HEK293 (cell line): ENCODE measurements around the gene MRGPRG.

Experiments used
- CTCF ChIA-PET: fragments of 350-600 bp; formaldehyde crosslinking; extraction: SDS; loops from one replicate; lab custom pipeline; 2021; ENCODE audit warnings: antibody characterized with exemption; lab: Yijun Ruan, JAX
- POLR2A ChIA-PET: fragments of 300-600 bp; formaldehyde crosslinking; extraction: SDS; loops from one replicate; lab custom pipeline; 2020; ENCODE audit warnings: antibody characterized with exemption, inconsistent platforms; lab: Yijun Ruan, JAX
- H3K27ac ChIP-seq: fragments of 200-500 bp; sonication (Bioruptor generic); 2 replicates; pipeline ENCODE4 v1.5.1; 2014; ENCODE audit warnings: low read depth, low read length, control low read depth, inconsistent platforms; ENCODE audit errors: extremely low read depth
- H3K36me3 ChIP-seq, 2 experiments: fragments of 200-500 bp in 1 of 2; sonication (Bioruptor generic) in 1 of 2; 1 replicate in 1 of 2; 2 replicates in 1 of 2; pipeline ENCODE4 v1.5.1; 2014 to 2017; ENCODE audit warnings: inconsistent platforms in 2 of 2, low read length in 2 of 2; ENCODE audit not compliant: control insufficient read depth in 2 of 2, insufficient read depth in 1 of 2
- H3K4me1 ChIP-seq: fragments of 200-500 bp; sonication (Bioruptor generic); 2 replicates; pipeline ENCODE4 v1.5.1; 2014; ENCODE audit warnings: mild to moderate bottlenecking, low read length, inconsistent platforms; ENCODE audit not compliant: control insufficient read depth, insufficient read depth
- H3K4me3 ChIP-seq: 2 replicates; pipeline ENCODE4 v1.5.1; 2011; ENCODE audit warnings: low read depth, mild to moderate bottlenecking, control low read depth, low read length, moderate library complexity
- H3K9me3 ChIP-seq: fragments of 200-500 bp; sonication (Bioruptor generic); 2 replicates; pipeline ENCODE4 v1.5.1; 2014; ENCODE audit warnings: low read depth, low read length, inconsistent platforms; ENCODE audit not compliant: control insufficient read depth, insufficient read depth
- GLI2 ChIP-seq: fragments of 450-650 bp; formaldehyde crosslinking; IDR thresholded peaks from 2 replicates; pipeline ENCODE4; 2017; ENCODE audit warnings: missing biosample characterization, missing genetic modification characterization, low read depth, borderline replicate concordance
- PBX3 ChIP-seq: sonication (generic); formaldehyde crosslinking; IDR thresholded peaks from 2 replicates; pipeline ENCODE4 v1.8.1; 2022; ENCODE audit warnings: mild to moderate bottlenecking, moderate library complexity, missing genetic modification reagents
- SETDB1 ChIP-seq: IDR thresholded peaks from one replicate; pipeline ENCODE4 v1.6.1; 2017; ENCODE audit warnings: mild to moderate bottlenecking, low read length, moderate library complexity, mixed read lengths; ENCODE audit not compliant: insufficient read length
- TRIM28 ChIP-seq: IDR thresholded peaks from 2 replicates; pipeline ENCODE4 v1.6.1; 2011; ENCODE audit warnings: low read length, control low read depth, borderline replicate concordance
- ZBTB20 ChIP-seq: fragments of 450-650 bp; formaldehyde crosslinking; IDR thresholded peaks from 2 replicates; pipeline ENCODE4 v1.5.1; 2016; ENCODE audit warnings: missing biosample characterization, missing genetic modification characterization
- ZBTB26 ChIP-seq: fragments of 450-650 bp; formaldehyde crosslinking; optimal IDR thresholded peaks from 2 replicates; pipeline ENCODE3; 2016; ENCODE audit warnings: missing biosample characterization, mild to moderate bottlenecking, missing genetic modification characterization
- ZNF155 ChIP-seq: fragments of 450-650 bp; formaldehyde crosslinking; IDR thresholded peaks from 2 replicates; pipeline ENCODE4 v1.5.1; 2016; ENCODE audit warnings: missing biosample characterization, missing genetic modification characterization
- ZNF169 ChIP-seq: fragments of 450-650 bp; formaldehyde crosslinking; IDR thresholded peaks from 2 replicates; pipeline ENCODE4 v1.5.1; 2016; ENCODE audit warnings: missing biosample characterization, missing genetic modification characterization
- ZNF174 ChIP-seq: fragments of 450-650 bp; formaldehyde crosslinking; IDR thresholded peaks from 2 replicates; pipeline ENCODE4 v1.5.0; 2017; ENCODE audit warnings: missing biosample characterization, mild to moderate bottlenecking, missing genetic modification characterization
- ZNF248 ChIP-seq: fragments of 450-650 bp; formaldehyde crosslinking; IDR thresholded peaks from 2 replicates; pipeline ENCODE4 v1.5.1; 2017; ENCODE audit warnings: missing biosample characterization, missing genetic modification characterization
- ZNF366 ChIP-seq: fragments of 450-650 bp; formaldehyde crosslinking; conservative IDR thresholded peaks from 2 replicates; pipeline ENCODE4 v1.5.1; 2016; ENCODE audit warnings: missing biosample characterization, missing genetic modification characterization
- ZNF394 ChIP-seq: fragments of 450-650 bp; formaldehyde crosslinking; IDR thresholded peaks from 2 replicates; pipeline ENCODE4 v1.5.1; 2016; ENCODE audit warnings: missing biosample characterization, missing genetic modification characterization, mild to moderate bottlenecking, moderate library complexity, borderline replicate concordance
- ZNF488 ChIP-seq: fragments of 450-650 bp; formaldehyde crosslinking; IDR thresholded peaks from 2 replicates; pipeline ENCODE4 v1.5.1; 2016; ENCODE audit warnings: missing biosample characterization, missing genetic modification characterization
- ZNF544 ChIP-seq: fragments of 450-650 bp; formaldehyde crosslinking; IDR thresholded peaks from 2 replicates; pipeline ENCODE4 v1.5.0; 2017; ENCODE audit warnings: missing biosample characterization, missing genetic modification characterization
- ZNF558 ChIP-seq: fragments of 450-650 bp; formaldehyde crosslinking; IDR thresholded peaks from 2 replicates; pipeline ENCODE4 v1.5.1; 2016; ENCODE audit warnings: missing biosample characterization, missing genetic modification characterization
- ZNF560 ChIP-seq: fragments of 450-650 bp; formaldehyde crosslinking; IDR thresholded peaks from 2 replicates; pipeline ENCODE4 v1.5.1; 2017; ENCODE audit warnings: missing biosample characterization, missing genetic modification characterization, borderline replicate concordance
- ZNF571 ChIP-seq: fragments of 450-650 bp; formaldehyde crosslinking; IDR thresholded peaks from 2 replicates; pipeline ENCODE4 v1.5.0; 2017; ENCODE audit warnings: missing biosample characterization, missing genetic modification characterization
- ZNF585B ChIP-seq: fragments of 450-650 bp; formaldehyde crosslinking; IDR thresholded peaks from 2 replicates; pipeline ENCODE4 v1.5.1; 2016; ENCODE audit warnings: missing biosample characterization, missing genetic modification characterization
- ZNF701 ChIP-seq: fragments of 450-650 bp; formaldehyde crosslinking; IDR thresholded peaks from 2 replicates; pipeline ENCODE4 v1.5.1; 2016; ENCODE audit warnings: missing biosample characterization, missing genetic modification characterization
- ZNF768 ChIP-seq: fragments of 450-650 bp; formaldehyde crosslinking; IDR thresholded peaks from 2 replicates; pipeline ENCODE4 v1.5.1; 2018; ENCODE audit warnings: missing biosample characterization, mild to moderate bottlenecking, missing genetic modification characterization
- ZSCAN30 ChIP-seq: fragments of 450-650 bp; IDR thresholded peaks from 2 replicates; pipeline ENCODE4 v1.5.1; 2018; ENCODE audit warnings: missing biosample characterization, mild to moderate bottlenecking, missing genetic modification characterization, moderate library complexity
- ZSCAN5A ChIP-seq: fragments of 450-650 bp; formaldehyde crosslinking; IDR thresholded peaks from 2 replicates; pipeline ENCODE4 v1.5.1; 2016; ENCODE audit warnings: missing biosample characterization, missing genetic modification characterization

The MRGPRG gene

GRCh38 chr11:3245071-3245470, 26.5 kb upstream of the MRGPRG start:
- CTCF ChIA-PET = interaction anchor here (0.7 kb wide), 1 partner anchor 121 kb away, joined by 4 read pairs; no protein-coding TSS in a partner anchor
- Histone ChIP-seq H3K27ac (no peak overlapping the region), H3K36me3 (no peaks in the 10 kb centered on the region), H3K4me1 (no peaks in the 10 kb centered on the region), H3K4me3 (no peak overlapping the region), H3K9me3 (no peaks in the 10 kb centered on the region)
- POLR2A ChIA-PET = no interaction called here
- TF ChIP-seq ZNF560 (tag by site-specific recombination) (no peak), ZNF174 (tag by site-specific recombination) (no peak), PBX3 (CRISPR knock-in tag) (no peak), ZNF394 (tag by site-specific recombination) (no peak), ZNF366 (tag by site-specific recombination) (no peak), ZSCAN5A (tag by site-specific recombination) (no peak), ZNF701 (tag by site-specific recombination) (no peak), ZNF544 (tag by site-specific recombination) (no peak), ZNF169 (tag by site-specific recombination) (no peak), ZNF558 (tag by site-specific recombination) (no peak), ZBTB20 (tag by site-specific recombination) (no peak), ZNF585B (tag by site-specific recombination) (no peak), ZSCAN30 (tag by site-specific recombination) (no peak), ZNF571 (tag by site-specific recombination) (no peak), GLI2 (tag by site-specific recombination) (no peak), ZNF768 (tag by site-specific recombination) (no peak)
- TF ChIP-seq, all 188 proteins: peak for 0

- POLR2A ChIA-PET = no interaction called here
- Histone ChIP-seq H3K4me1 (no peaks in the 10 kb centered on the region), H3K27ac (no peak overlapping the region), H3K4me3 (no peak overlapping the region), H3K36me3 (no peaks in the 10 kb centered on the region), H3K9me3 (no peaks in the 10 kb centered on the region)
- TF ChIP-seq TRIM28 (no peak), ZNF248 (tag by site-specific recombination) (no peak), ZBTB26 (tag by site-specific recombination) (no peak), ZNF488 (tag by site-specific recombination) (no peak), SETDB1 (peak; percentile 91), ZNF155 (tag by site-specific recombination) (no peak)
- CTCF ChIA-PET = no interaction called here
Measured at GRCh38 chr11:3243880-3244279, 25.3 kb upstream of the MRGPRG start.
